Suprapubic skin (tissue), 4 donors: ENCODE measurements around the gene MILR1. TPM values are rescaled to one million over a fixed set of nuclear protein-coding genes. Genes with fewer than 3 reads are reported as not detected.

Source experiments
- DNase-seq, 2 donors: peaks; one replicate each; pipeline ENCODE4 v3.0.0-alpha.2; 2019; ENCODE audit warnings: low spot score in 2 of 2
- H3K27ac ChIP-seq: fragments of 200-600 bp; sonication (generic); one replicate; pipeline ENCODE4 v1.5.1; 2019
- H3K27me3 ChIP-seq: fragments of 200-600 bp; sonication (generic); one replicate; pipeline ENCODE4 v1.5.1; 2019
- H3K36me3 ChIP-seq: fragments of 200-600 bp; sonication (generic); one replicate; pipeline ENCODE4 v1.5.1; 2019
- H3K4me1 ChIP-seq: fragments of 200-600 bp; sonication (generic); one replicate; pipeline ENCODE4 v1.5.1; 2019
- H3K4me3 ChIP-seq: fragments of 200-600 bp; sonication (generic); one replicate; pipeline ENCODE4 v1.5.1; 2019; ENCODE audit warnings: mild to moderate bottlenecking
- H3K9me3 ChIP-seq: fragments of 200-600 bp; sonication (generic); one replicate; pipeline ENCODE4 v1.5.1; 2019
- CTCF ChIP-seq, 2 donors: fragments of 200-600 bp in 1 of 2; fragments of 450-650 bp in 1 of 2; sonication (generic) in 1 of 2; IDR thresholded peaks; one replicate each; pipeline ENCODE4 v1.5.1; 2016 to 2019; ENCODE audit warnings: antibody characterized with exemption in 2 of 2, mild to moderate bottlenecking in 1 of 2, moderate library complexity in 1 of 2
- EP300 ChIP-seq: sonication (generic); formaldehyde crosslinking; IDR thresholded peaks from one replicate; pipeline ENCODE4 v1.6.1; 2017; ENCODE audit warnings: antibody characterized with exemption
- POLR2A ChIP-seq, 2 donors: fragments of 450-650 bp; IDR thresholded peaks; one replicate each; pipeline ENCODE4 v1.6.1; 2017; ENCODE audit warnings: antibody characterized with exemption in 2 of 2, mild to moderate bottlenecking in 2 of 2, moderate library complexity in 2 of 2
- POLR2AphosphoS5 ChIP-seq, 3 donors: sonication (generic); formaldehyde crosslinking; IDR thresholded peaks; one replicate each; pipeline ENCODE4 v1.6.1; 2017; ENCODE audit warnings: antibody characterized with exemption in 3 of 3
- WGBS: methylation state at CpG from one replicate; pipeline ENCODE4 v1.1.5; 2018; 5-methylcytosine and 5-hydroxymethylcytosine counted together
- total RNA-seq, 4 donors: library from RNA; depleted of rRNA; stranded (reverse); fragments of >200 nt; gene quantifications; one replicate each; pipeline ENCODE4 v1.1.0, GENCODE V29; 2016

The MILR1 gene
- total RNA-seq, 4 donors from 2014 or later, result 0.45 to 0.57 TPM; not detected in 2

- H3K9me3 ChIP-seq, result no peaks in the 10 kb centered on the region
- H3K27me3 ChIP-seq, result no peaks in the 10 kb centered on the region
- no peak for DNase-seq
- H3K4me1 ChIP-seq, result no peaks in the 10 kb centered on the region
- H3K36me3 ChIP-seq, result no peaks in the 10 kb centered on the region
- TF ChIP-seq EP300 (no peak), POLR2A (IDR thresholded peaks at IDR 0.05) (no peak), POLR2AphosphoS5 (IDR thresholded peaks at IDR 0.05) (no peak), CTCF (IDR thresholded peaks at IDR 0.05) (no peak)
- H3K4me3 ChIP-seq, result no peak overlapping the region
- WGBS, result 76% methylated on average over 4 of the region's 4 CpGs
- no peak overlapping the region for H3K27ac ChIP-seq
These were observed 21.7 kb downstream of the MILR1 start for GRCh38 chr17:64470625-64471024.

GRCh38 chr17:64471440-64471839 lies 22.5 kb downstream of the MILR1 start:
- Histone ChIP-seq H3K9me3 (no peaks in the 10 kb centered on the region), H3K36me3 (no peaks in the 10 kb centered on the region), H3K27me3 (no peaks in the 10 kb centered on the region), H3K4me3 (no peak overlapping the region), H3K27ac (no peak overlapping the region), H3K4me1 (no peaks in the 10 kb centered on the region)
- no peak for DNase-seq
- 96% methylated on average over 3 of the region's 3 CpGs for WGBS
- TF ChIP-seq CTCF (IDR thresholded peaks at IDR 0.05), result no peak
- TF ChIP-seq EP300, result no peak

- 91% methylated on average over 2 of the region's 2 CpGs for WGBS
- Histone ChIP-seq H3K36me3 (no peaks in the 10 kb centered on the region), H3K27me3 (no peaks in the 10 kb centered on the region), H3K27ac (no peak overlapping the region), H3K9me3 (no peaks in the 10 kb centered on the region), H3K4me1 (no peaks in the 10 kb centered on the region), H3K4me3 (no peak overlapping the region)
- TF ChIP-seq CTCF (IDR thresholded peaks at IDR 0.05), result no peak
- TF ChIP-seq POLR2AphosphoS5 (IDR thresholded peaks at IDR 0.05), result no peak
- TF ChIP-seq EP300, result no peak
- TF ChIP-seq POLR2A (IDR thresholded peaks at IDR 0.05), result no peak
- no peak for DNase-seq
These were observed 23.6 kb downstream of the MILR1 start for GRCh38 chr17:64472564-64472963.

- peaks cover 10% of the 10 kb centered on the region for H3K36me3 ChIP-seq
- TF ChIP-seq POLR2AphosphoS5 (IDR thresholded peaks at IDR 0.05) (no peak), EP300 (no peak), CTCF (IDR thresholded peaks at IDR 0.05) (no peak), POLR2A (IDR thresholded peaks at IDR 0.05) (no peak)
These were observed 28.9 kb downstream of the MILR1 start for GRCh38 chr17:64477849-64478248.

GRCh38 chr17:64480951-64481350 lies 32.0 kb downstream of the MILR1 start:
- H3K4me3 ChIP-seq, result no peak overlapping the region
- peaks cover 29% of the 10 kb centered on the region for H3K36me3 ChIP-seq
- 100% methylated on average over 1 of the region's 1 CpG for WGBS
- no peaks in the 10 kb centered on the region for H3K27me3 ChIP-seq
- no peaks in the 10 kb centered on the region for H3K4me1 ChIP-seq
- no peak overlapping the region for H3K27ac ChIP-seq
- DNase-seq, result no peak
- no peaks in the 10 kb centered on the region for H3K9me3 ChIP-seq
- no peak for TF ChIP-seq CTCF (IDR thresholded peaks at IDR 0.05)
- no peak for TF ChIP-seq POLR2AphosphoS5 (IDR thresholded peaks at IDR 0.05)
- TF ChIP-seq EP300, result no peak
- no peak for TF ChIP-seq POLR2A (IDR thresholded peaks at IDR 0.05)

More at GRCh38 chr17:64477849-64478248, 28.9 kb downstream of the MILR1 start:
- Histone ChIP-seq H3K9me3 (no peaks in the 10 kb centered on the region), H3K27ac (no peak overlapping the region), H3K4me1 (no peaks in the 10 kb centered on the region), H3K27me3 (no peaks in the 10 kb centered on the region), H3K4me3 (no peak overlapping the region)
- DNase-seq, result no peak
- 32% methylated on average over 1 of the region's 1 CpG for WGBS
